ENCODE results near the gene GALNT4.

DNA sequence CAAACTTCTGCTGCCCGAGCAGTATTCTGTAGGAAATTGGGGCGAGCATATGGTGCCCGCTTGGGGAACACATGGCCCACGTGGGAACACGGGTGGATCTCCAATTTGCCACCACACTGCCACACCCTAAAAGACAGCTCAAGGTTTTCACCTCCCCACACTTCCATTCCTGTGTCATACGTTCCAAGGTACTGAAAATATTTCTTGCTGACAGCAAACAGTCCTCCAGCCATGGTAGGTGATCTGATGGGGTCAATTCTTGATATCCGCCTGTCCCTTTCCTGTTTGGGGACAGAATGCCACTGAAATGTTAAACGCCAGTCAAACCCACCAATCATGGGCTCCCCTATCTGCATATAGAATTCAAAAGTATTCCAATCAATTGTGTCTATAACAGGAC, 1.2 kb downstream of the GALNT4 start:
- TF ChIP-seq, protein P1, sequence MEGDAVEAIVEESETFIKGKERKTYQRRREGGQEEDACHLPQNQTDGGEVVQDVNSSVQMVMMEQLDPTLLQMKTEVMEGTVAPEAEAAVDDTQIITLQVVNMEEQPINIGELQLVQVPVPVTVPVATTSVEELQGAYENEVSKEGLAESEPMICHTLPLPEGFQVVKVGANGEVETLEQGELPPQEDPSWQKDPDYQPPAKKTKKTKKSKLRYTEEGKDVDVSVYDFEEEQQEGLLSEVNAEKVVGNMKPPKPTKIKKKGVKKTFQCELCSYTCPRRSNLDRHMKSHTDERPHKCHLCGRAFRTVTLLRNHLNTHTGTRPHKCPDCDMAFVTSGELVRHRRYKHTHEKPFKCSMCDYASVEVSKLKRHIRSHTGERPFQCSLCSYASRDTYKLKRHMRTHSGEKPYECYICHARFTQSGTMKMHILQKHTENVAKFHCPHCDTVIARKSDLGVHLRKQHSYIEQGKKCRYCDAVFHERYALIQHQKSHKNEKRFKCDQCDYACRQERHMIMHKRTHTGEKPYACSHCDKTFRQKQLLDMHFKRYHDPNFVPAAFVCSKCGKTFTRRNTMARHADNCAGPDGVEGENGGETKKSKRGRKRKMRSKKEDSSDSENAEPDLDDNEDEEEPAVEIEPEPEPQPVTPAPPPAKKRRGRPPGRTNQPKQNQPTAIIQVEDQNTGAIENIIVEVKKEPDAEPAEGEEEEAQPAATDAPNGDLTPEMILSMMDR (IDR thresholded peaks at IDR 0.05; ENCODE audit: insufficient read depth, low read length, poor library complexity, severe bottlenecking) = no peak
- TF ChIP-seq EZH2phosphoT487 (conservative IDR thresholded peaks at IDR 0.05; ENCODE audit: low read length) = no peak

All from SU-DHL-6 (cell line).